Coronary artery (tissue), 2 donors: Measurements from ENCODE around the gene UBE2J2.

ENCODE experiments used
- DNase-seq: peaks from one replicate; pipeline ENCODE4 v3.0.0-alpha.2; 2017; ENCODE audit warnings: low spot score
- H3K27ac ChIP-seq, 2 donors: fragments of 200-600 bp; sonication (generic); one replicate each; pipeline ENCODE4 v1.5.1; 2016 to 2019
- H3K4me3 ChIP-seq: fragments of 200-600 bp; sonication (generic); 2 replicates; pipeline ENCODE4 v1.5.1; 2016; ENCODE audit warnings: mild to moderate bottlenecking, moderate library complexity
- CTCF ChIP-seq: fragments of 200-600 bp; sonication (generic); IDR thresholded peaks from one replicate; pipeline ENCODE4 v1.5.1; 2019; ENCODE audit warnings: antibody characterized with exemption

UBE2J2 gene

GRCh38 chr1:1273512-1274298 lies at the start of gene UBE2J2:
TSS of gene UBE2J2 (minus strand) at chr1:1273854. CDS start at chr1:1267992, 5,862 bp downstream.
- DNase-seq = peak; percentile 95
- no peak for TF ChIP-seq CTCF
- peak within 1 kb of the TSS; percentile 87 for H3K4me3 ChIP-seq
- H3K27ac ChIP-seq = peak within 1 kb of the TSS; percentile 80 to 87

GRCh38 chr1:1322952-1323351 lies 49.3 kb upstream of the UBE2J2 start:
- Histone ChIP-seq H3K4me3 (no peak overlapping the region), H3K27ac (no peak overlapping the region)
- DNase-seq = no peak
- TF ChIP-seq CTCF = no peak

- Histone ChIP-seq H3K4me3 (no peak overlapping the region), H3K27ac (no peak overlapping the region)
- TF ChIP-seq CTCF = no peak
- DNase-seq = no peak
Measured at GRCh38 chr1:1322418-1322817, 48.8 kb upstream of the UBE2J2 start.

- TF ChIP-seq CTCF = no peak
- DNase-seq = no peak
- no peak overlapping the region for H3K4me3 ChIP-seq
- H3K27ac ChIP-seq = no peak overlapping the region
Measured at GRCh38 chr1:1321477-1321876, 47.8 kb upstream of the UBE2J2 start.

GRCh38 chr1:1320666-1321448 lies 47.2 kb upstream of the UBE2J2 start:
- no peak overlapping the region for H3K4me3 ChIP-seq
- no peak for DNase-seq
- peak overlapping the region in 1 of 2 donors; percentile 41 for H3K27ac ChIP-seq
- no peak for TF ChIP-seq CTCF

GRCh38 chr1:1319646-1319941 lies 45.9 kb upstream of the UBE2J2 start:
- H3K27ac ChIP-seq = no peak overlapping the region
- H3K4me3 ChIP-seq = no peak overlapping the region
- DNase-seq = no peak
- TF ChIP-seq CTCF = no peak
